GM12891 (cell line): Measurements from ENCODE around the gene SLC9A8.

Experiments
- PAX5 ChIP-seq: IDR thresholded peaks from 2 replicates; pipeline ENCODE4 v1.6.1; 2011; ENCODE audit warnings: low read length, moderate library complexity, mild to moderate bottlenecking; ENCODE audit not compliant: insufficient read depth, severe bottlenecking
- POLR2A ChIP-seq: IDR thresholded peaks from 2 replicates; pipeline ENCODE4 v1.6.1; 2011; ENCODE audit warnings: low read depth, low read length, control low read depth
- POLR2AphosphoS5 ChIP-seq: IDR thresholded peaks from 2 replicates; pipeline ENCODE4 v1.6.1; 2011; ENCODE audit warnings: low read depth, low read length, control low read depth
- POU2F2 ChIP-seq: IDR thresholded peaks from 2 replicates; pipeline ENCODE4 v1.6.1; 2011; ENCODE audit warnings: low read depth, mild to moderate bottlenecking, control low read depth, low read length, moderate library complexity
- SPI1 ChIP-seq: IDR thresholded peaks from 2 replicates; pipeline ENCODE4 v1.6.1; 2011; ENCODE audit warnings: low read depth, low read length, control low read depth
- TAF1 ChIP-seq: IDR thresholded peaks from 2 replicates; pipeline ENCODE4 v1.6.1; 2011; ENCODE audit warnings: low read depth, low read length, control low read depth

GRCh38 chr20:49937027-49937929 is 124.7 kb downstream of the SLC9A8 start:
- TF ChIP-seq POLR2A (no peak), TAF1 (no peak), POLR2AphosphoS5 (no peak), SPI1 (peak; percentile 24; the same call in 1 of the 2 replicates), PAX5 (no peak), POU2F2 (0 out of 2 replicates have a peak, but pooled peaks have one; percentile 1)
